ENCODE data around the gene NPSR1. TPM values are rescaled to one million over a fixed set of nuclear protein-coding genes. Genes with fewer than 3 reads are reported as not detected.
A peak's percentile ranks its signal among the peaks of the same experiment; 100 is the strongest.

Gene NPSR1
- total RNA-seq, 1 donor from 2014 or later: not detected

DNA sequence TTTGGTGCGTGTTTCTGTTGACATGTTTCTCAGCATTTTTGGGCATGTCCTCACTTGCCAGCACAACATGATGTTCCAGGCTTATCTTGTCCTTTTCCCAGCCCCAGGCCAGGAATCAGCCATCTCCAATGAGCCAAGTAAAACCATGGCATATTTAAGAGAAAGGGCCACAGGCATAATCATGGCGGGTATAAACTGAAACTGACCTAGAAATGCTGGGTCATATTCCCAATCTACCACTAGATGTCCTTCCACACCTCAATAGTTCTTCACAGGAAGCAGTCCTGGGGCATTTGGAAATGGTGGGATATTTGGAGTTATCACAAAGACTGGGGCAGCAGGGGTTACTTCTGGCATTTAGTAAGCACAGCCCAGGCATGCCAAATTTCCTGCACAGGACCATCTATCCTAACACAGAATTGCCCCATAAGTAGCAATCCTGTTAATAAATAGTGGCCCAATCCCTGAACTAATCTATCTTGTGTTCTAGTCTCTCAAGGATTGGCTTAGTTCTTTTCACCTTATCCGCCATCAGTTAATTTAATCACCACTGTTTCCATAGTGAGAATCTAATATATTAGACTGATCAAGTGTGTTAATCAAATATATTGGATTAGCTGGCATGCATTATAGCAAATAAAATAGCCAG is 101.6 kb downstream of the NPSR1 start:
- peak; percentile 63 for TF ChIP-seq CTCF (IDR thresholded peaks at IDR 0.05; ENCODE audit: insufficient read depth, low read length, severe bottlenecking)
- DNase-seq (ENCODE audit: low read depth) (peak; percentile 58), FAIRE-seq (peak; percentile 62)
- Histone ChIP-seq H3K36me3 (ENCODE audit: control insufficient read depth, insufficient read depth, low read length) (no peaks in the 10 kb centered on the region), H3K27me3 (ENCODE audit: control insufficient read depth, insufficient read depth, low read length) (no peaks in the 10 kb centered on the region), H3K4me3 (ENCODE audit: low read depth, low read length) (no peak overlapping the region)

DNA sequence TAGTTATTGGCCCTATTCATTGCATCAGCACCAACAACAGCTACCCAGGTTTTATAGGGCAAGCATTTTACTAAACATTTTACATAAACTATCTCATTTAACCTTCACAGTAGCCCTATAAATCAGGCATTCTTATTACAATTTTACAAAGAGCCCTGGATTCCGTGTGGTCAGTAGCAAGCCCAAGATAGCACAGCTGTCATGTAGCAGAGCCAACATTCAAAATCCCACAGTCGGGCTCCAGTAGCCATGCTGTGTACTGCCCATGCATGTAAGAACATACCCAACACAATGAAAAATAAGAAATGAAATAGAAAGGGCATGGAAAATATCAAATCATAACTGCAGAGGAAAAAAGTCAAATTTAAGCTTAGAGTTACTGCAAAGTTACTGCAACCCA is 102.3 kb downstream of the NPSR1 start:
- FAIRE-seq (no peak), DNase-seq (ENCODE audit: low read depth) (no peak)
- Histone ChIP-seq H3K36me3 (ENCODE audit: control insufficient read depth, insufficient read depth, low read length) (no peaks in the 10 kb centered on the region), H3K27me3 (ENCODE audit: control insufficient read depth, insufficient read depth, low read length) (no peaks in the 10 kb centered on the region), H3K4me3 (ENCODE audit: low read depth, low read length) (no peak overlapping the region)
- no peak for TF ChIP-seq CTCF (IDR thresholded peaks at IDR 0.05; ENCODE audit: insufficient read depth, low read length, severe bottlenecking)

DNA sequence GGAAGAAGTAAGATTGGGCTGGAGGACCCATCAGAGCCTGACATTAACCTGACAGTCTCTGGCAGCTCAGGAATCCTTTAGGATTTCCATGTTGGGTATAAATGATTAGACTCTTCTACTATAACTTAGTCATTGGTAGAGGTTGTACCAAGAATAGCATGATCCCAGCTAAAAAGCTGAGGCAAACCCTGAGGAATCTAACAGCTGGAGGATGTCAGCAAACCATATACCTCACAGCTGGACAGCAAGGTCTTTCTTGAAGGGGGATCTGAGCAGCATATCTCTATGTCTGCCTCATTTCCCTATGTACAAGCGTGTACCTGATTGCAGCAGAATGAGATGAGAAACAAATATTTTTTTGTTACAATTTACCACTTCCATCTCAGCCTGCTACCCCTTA is 103.2 kb downstream of the NPSR1 start:
- FAIRE-seq: no peak
- Histone ChIP-seq H3K36me3 (ENCODE audit: control insufficient read depth, insufficient read depth, low read length) (no peaks in the 10 kb centered on the region), H3K27me3 (ENCODE audit: control insufficient read depth, insufficient read depth, low read length) (no peaks in the 10 kb centered on the region), H3K4me3 (ENCODE audit: low read depth, low read length) (no peak overlapping the region)
- no peak for TF ChIP-seq CTCF (IDR thresholded peaks at IDR 0.05; ENCODE audit: insufficient read depth, low read length, severe bottlenecking)
- DNase-seq (ENCODE audit: low read depth): no peak

DNA sequence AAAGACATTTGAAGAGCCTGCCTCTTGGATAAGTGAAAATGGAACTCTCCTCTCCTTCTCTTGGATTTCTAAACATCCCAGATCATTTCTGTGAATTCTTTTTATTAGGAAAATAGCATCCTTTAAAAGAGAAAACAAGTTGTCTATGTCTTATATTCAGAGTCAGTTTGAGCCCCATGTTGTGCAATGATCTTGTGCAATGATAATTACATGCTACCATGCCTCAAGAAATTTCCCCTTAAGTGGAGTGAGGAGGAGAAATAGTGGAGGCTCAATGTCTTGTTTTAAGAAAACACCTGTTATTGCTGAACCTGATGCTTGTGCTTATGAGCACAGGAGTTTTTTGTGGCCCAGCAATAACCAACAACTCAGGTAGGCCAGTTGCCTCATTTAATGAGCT is 103.6 kb downstream of the NPSR1 start:
- TF ChIP-seq CTCF (IDR thresholded peaks at IDR 0.05; ENCODE audit: insufficient read depth, low read length, severe bottlenecking): no peak
- no peaks in the 10 kb centered on the region for H3K27me3 ChIP-seq (ENCODE audit: control insufficient read depth, insufficient read depth, low read length)
- H3K36me3 ChIP-seq (ENCODE audit: control insufficient read depth, insufficient read depth, low read length): no peaks in the 10 kb centered on the region
- FAIRE-seq (no peak), DNase-seq (ENCODE audit: low read depth) (peak; percentile 35)
- no peak overlapping the region for H3K4me3 ChIP-seq (ENCODE audit: low read depth, low read length)

DNA sequence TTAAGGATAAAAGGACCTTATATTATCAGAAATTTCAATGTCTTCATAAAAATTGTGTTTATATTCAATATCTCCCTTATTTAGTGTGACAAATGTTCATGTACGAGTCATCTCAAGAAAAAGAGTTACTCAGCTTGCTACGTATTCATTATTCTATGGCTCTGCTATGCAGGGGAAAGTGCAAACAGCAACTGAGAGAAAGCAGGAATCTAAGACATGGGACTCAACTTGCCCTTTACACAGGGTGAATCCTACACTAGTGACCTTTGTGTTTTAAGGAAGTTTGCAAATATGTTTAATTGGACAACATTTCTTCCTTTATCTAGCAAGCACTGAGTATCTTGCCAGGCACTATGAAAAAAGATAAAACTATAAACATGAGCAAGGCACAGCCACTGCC is 104.7 kb downstream of the NPSR1 start:
- DNase-seq (ENCODE audit: low read depth) (peak; percentile 73), FAIRE-seq (no peak)
- H3K36me3 ChIP-seq (ENCODE audit: control insufficient read depth, insufficient read depth, low read length): no peaks in the 10 kb centered on the region

More for the DNA sequence above, 104.7 kb downstream of the NPSR1 start:
- no peak overlapping the region for H3K4me3 ChIP-seq (ENCODE audit: low read depth, low read length)
- H3K27me3 ChIP-seq (ENCODE audit: control insufficient read depth, insufficient read depth, low read length): no peaks in the 10 kb centered on the region
- TF ChIP-seq CTCF (IDR thresholded peaks at IDR 0.05; ENCODE audit: insufficient read depth, low read length, severe bottlenecking): no peak
